Activated CD8-positive, alpha-beta memory T cell treated with anti-CD3 and anti-CD28 coated beads for 36 hours (primary cell): ENCODE results near the gene TIMM13. TPM values are rescaled to one million over a fixed set of nuclear protein-coding genes. Genes with fewer than 3 reads are reported as not detected.
"Not testable (repeated sequence)": the region's sequence is repeated elsewhere in the genome, so short reads cannot be mapped to it uniquely, and the experiment has no call there.

ENCODE experiments used
- CTCF ChIA-PET: fragments of 350-600 bp; sonication (Branson Sonifier 250); formaldehyde crosslinking; loops from one replicate; lab custom pipeline; 2021; ENCODE audit warnings: antibody characterized with exemption; lab: Charles Lee
- POLR2A ChIA-PET: fragments of 350-600 bp; sonication (Branson Sonifier 250); formaldehyde crosslinking; loops from one replicate; lab custom pipeline; 2021; ENCODE audit warnings: antibody characterized with exemption; lab: Charles Lee
- total RNA-seq, 2 experiments: library from RNA; stranded (reverse); gene quantifications; one replicate each; pipeline ENCODE4 v1.2.3, GENCODE V29; 2021

The TIMM13 gene
- total RNA-seq, 2 experiments from 2014 or later, result 165 to 172 TPM

DNA sequence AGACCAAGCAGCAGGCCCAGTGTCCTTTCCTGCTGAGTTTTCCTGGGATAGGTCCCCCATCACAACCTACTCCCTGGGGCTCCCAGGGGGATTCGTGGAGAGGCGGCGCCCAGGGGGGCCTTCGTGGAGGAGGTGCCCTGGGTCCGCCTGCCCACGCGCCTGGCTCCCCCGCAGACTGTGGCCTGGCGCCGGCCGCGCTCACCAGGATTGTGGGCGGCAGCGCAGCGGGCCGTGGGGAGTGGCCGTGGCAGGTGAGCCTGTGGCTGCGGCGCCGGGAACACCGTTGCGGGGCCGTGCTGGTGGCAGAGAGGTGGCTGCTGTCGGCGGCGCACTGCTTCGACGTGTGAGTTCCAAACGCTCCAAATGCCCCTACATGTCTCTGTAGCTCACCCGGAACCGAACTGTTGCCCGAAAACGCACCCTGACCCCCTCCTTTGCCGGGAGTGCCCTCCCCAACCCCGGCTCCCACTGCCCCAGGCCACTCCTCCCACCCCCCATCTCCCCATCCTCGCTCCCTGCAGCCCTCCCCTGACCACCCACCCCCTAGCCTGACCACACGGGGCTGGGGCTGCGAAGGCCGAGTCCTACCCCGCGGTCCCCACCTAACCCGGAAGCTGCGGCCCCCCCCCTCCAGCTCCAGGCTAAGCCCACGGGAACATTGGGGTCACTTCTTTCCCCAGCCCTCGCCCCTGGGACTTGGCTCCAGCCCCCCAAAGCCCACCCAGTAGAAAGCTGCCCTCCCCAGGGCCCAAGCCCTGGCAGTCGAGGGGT, 3.3 kb downstream of the TIMM13 start:
- POLR2A ChIA-PET, result no interaction called here
- CTCF ChIA-PET, result no interaction called here

DNA sequence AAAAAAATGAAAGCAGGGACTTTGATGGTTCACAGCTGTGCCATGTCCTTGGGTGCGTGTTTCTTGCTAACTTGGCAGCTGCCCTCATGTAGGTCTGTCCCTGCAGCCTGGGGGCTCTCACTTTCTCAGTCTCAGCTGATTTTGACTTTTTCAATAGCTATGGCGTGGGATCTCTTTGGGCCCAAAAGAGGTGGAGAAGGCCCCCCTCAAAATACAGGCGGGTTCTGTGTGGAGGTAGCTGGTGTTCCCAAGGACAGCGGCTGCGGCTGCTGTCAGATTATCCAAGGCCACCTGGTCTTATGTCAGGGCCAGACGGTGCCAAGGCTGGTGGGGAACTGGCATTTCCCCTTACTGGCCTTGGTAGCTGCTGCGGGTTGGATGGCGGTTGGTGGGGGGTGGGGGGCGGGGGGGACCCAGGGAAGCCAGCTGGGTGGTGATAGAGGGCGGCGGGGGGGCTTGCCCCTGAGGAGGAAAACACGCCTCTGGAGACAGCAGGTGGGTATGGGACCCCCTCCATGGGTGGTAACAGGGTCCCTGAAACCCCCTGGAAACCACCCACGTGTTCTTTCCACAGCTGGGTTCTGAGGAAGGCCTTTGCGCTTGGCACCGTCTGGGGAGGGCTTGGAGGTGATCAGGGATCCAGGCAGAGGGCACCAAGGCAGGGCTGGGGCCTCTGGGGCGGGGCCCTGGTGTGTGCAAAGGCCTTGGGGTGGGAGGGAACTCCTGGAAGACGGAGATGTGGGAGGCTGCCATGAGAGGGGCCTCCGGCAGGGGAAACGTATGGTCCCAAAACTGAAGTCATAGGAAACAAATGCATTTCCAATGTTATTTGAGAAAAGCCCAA, 4.1 kb downstream of the TIMM13 start:
- CTCF ChIA-PET, result interaction anchor here (0.7 kb wide), 1 partner anchor 222 kb away, joined by 5 read pairs; no protein-coding TSS in a partner anchor
- POLR2A ChIA-PET, result no interaction called here

DNA sequence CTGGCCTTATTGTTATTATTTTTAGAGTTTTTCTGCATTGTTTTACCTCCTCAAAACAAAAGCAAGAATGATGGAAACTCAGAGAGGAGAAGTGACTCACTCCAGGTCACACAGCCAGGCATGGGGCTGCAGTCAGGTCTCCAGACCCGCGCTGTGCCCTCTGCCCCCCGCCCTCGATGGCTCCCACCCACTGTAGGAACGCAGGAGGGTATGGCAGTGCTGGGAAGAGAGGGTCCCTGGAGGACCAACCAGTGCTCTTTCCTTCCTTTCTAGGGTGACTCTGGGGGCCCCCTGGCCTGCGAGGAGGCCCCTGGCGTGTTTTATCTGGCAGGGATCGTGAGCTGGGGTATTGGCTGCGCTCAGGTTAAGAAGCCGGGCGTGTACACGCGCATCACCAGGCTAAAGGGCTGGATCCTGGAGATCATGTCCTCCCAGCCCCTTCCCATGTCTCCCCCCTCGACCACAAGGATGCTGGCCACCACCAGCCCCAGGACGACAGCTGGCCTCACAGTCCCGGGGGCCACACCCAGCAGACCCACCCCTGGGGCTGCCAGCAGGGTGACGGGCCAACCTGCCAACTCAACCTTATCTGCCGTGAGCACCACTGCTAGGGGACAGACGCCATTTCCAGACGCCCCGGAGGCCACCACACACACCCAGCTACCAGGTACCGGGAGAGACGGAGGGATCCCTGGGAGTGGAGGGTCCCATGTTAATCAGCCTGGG, 5.6 kb downstream of the TIMM13 start:
- ChIA-PET CTCF (no interaction called here), POLR2A (no interaction called here)

DNA sequence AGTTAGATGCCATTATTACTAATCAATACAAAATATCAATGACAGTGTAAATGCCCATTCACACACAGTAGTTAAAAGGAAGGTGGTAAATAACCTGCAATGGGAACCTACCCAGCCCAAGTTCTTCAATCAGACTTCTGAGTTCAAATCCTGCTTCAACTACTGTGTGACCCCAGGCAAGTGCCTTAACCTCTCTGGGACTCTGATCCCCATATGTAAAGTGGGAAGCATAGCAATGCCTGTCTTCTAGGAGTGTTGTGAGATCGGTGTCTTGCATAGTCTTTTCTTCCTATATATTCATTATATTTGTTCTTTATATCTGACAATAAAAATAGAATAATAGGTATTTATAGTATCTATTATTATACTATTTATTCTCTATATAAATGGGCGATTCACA, 6.9 kb downstream of the TIMM13 start:
- CTCF ChIA-PET, result no interaction called here
- POLR2A ChIA-PET, result interaction anchor here (0.7 kb wide), 1 partner anchor 1847 kb away, joined by 3 read pairs; no protein-coding TSS in a partner anchor

DNA sequence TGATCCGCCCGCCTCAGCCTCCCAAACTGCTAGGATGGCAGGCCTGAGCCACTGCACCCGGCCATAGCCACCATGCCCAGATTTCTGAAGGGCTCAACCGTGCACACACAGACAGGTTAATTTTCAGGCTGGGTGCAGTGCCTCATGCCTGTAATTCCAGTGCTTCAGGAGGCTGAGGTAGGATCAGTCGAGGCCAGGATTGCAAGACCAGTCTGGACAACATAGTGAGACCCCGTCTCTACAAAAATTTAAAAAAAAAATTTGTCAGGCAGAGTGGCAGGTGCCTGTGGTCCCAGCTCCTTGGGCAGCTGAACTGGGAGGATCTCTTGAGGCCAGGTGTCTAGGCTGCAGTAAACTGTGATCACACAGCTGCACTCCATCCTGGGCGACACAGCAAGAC, 7.6 kb downstream of the TIMM13 start:
- CTCF ChIA-PET, result no interaction called here
- POLR2A ChIA-PET, result interaction anchor here (0.6 kb wide), 1 partner anchor 203 kb away, joined by 5 read pairs; no protein-coding TSS in a partner anchor

DNA sequence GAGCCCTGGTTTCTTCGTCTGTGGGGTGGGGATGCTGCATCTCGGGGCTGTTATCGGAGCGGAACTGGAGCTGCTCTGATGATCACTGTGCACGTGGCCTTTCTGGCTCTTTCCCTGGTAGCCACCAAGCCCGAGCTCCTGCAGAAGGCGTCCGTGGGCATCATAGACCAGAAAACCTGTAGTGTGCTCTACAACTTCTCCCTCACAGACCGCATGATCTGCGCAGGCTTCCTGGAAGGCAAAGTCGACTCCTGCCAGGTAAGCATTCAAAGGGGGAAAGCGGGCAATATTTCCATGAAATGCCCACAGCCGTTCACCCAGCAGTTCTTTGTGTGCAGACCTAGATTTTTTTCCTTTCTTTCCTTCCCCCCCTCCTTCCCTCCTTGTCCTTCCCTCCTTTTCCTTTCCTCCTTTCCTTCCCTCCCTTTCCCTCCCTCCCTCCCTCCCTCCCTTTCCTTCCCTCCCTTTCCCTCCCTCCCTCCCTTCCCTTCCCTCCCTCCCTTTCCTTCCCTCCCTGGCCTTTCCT, 9.4 kb downstream of the TIMM13 start:
- ChIA-PET CTCF (interaction anchor here (0.6 kb wide), 1 partner anchor 180 kb away, joined by 3 read pairs; no protein-coding TSS in a partner anchor), POLR2A (no interaction called here)

DNA sequence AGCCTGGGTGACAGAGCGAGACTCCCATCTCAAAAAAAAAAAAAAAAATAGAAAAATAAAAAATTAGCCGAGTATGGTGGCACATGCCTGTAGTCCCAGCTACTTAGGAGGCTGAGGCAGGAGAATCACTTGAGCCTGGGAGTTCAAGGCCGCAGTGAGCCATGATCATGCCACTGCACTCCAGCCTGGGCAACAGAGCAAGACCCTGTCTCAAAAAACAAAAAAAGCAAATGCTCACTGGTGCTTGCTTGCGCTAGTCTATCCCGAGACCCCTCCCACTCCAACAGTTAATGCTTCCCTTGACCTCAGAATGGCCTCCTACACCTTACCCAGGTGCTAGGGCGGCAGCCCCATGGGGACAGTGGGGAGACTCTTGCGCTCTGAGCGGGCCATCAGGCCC, 9.9 kb downstream of the TIMM13 start:
- CTCF ChIA-PET, result interaction anchor here (0.6 kb wide), 1 partner anchor 180 kb away, joined by 3 read pairs; no protein-coding TSS in a partner anchor
- POLR2A ChIA-PET, result not testable (repeated sequence)

DNA sequence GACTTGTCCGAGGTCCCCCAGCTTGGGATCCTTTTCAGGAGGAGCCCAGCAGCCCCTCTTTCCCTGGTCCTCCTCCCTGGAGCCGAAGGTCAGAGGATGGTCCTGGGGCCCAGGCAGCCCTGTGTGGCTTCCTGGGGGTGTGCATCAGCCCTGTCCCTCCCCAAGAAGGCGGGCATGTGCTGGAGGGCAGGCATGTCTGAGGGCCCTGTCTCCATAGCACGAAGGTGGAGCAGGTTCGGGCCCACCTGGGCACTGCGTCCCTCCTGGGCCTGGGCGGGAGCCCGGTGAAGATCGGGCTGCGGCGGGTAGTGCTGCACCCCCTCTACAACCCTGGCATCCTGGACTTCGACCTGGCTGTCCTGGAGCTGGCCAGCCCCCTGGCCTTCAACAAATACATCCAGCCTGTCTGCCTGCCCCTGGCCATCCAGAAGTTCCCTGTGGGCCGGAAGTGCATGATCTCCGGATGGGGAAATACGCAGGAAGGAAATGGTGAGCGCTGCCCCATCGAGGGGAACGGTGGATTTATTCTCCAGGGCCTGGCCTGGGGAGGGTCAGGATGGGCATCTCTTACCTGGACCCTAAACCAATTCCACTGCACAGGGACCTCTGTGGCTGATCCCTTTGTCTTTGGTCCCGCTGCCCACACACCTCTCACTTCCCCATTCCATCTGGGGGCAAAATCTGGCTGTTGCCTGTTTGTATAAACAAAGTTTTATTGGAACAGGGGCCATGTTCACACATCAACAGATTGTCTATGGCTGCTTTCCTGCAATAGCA, 10.9 kb downstream of the TIMM13 start:
- CTCF ChIA-PET, result interaction anchor here (0.8 to 1.2 kb wide), 2 partner anchors 11 to 197 kb away, joined by 3 to 4 read pairs; partner anchors contain the start of gene TIMM13
- POLR2A ChIA-PET, result no interaction called here

DNA sequence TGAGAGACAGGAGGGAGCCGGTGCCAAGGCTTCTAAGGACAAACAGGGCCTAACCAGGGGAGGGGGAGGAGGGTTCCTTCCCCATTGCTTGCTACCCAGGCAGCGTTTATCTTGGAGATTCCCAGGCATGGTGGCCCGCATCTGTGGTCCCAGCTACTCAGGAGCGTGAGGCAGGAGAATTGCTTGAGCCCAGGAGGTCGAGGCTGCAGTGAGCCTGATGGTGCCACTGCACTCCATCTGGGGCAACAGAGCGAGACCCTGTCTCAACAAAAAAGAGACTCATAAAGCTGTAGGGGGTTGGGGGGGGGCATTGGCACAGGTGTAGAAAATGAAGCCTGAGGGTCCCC, 11.4 kb downstream of the TIMM13 start:
- CTCF ChIA-PET, result interaction anchor here (0.8 to 1.2 kb wide), 2 partner anchors 12 to 198 kb away, joined by 3 to 4 read pairs; partner anchors contain the start of gene TIMM13
- POLR2A ChIA-PET, result no interaction called here

DNA sequence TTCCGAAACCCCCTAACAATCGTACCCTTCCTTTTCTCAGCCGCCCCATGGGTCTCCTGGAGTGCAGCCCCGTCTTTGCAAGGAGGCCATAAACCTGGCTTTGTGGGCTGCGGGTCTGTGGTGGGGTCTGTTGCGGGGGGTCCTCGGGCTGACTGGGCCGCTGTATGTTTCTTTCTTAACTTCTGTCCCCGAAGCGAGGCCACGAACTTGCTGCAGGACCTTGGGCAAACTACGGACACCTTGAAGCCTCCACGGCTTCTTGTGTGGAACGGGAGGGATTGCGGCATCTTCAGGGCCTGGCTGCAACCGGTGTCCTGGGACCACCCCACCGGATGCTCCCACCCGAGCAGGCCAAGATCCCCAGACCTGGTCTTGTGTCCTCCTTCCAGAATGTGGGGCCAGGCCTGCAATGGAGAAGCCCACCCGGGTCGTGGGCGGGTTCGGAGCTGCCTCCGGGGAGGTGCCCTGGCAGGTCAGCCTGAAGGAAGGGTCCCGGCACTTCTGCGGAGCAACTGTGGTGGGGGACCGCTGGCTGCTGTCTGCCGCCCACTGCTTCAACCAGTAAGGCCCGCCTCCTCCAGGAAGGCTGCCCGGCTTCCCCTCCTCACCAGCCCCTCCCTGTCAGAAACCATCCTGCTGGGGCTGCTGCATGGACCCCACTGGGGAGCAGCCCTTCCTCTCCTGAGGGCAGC, 12.0 kb downstream of the TIMM13 start:
- ChIA-PET CTCF (no interaction called here), POLR2A (no interaction called here)

DNA sequence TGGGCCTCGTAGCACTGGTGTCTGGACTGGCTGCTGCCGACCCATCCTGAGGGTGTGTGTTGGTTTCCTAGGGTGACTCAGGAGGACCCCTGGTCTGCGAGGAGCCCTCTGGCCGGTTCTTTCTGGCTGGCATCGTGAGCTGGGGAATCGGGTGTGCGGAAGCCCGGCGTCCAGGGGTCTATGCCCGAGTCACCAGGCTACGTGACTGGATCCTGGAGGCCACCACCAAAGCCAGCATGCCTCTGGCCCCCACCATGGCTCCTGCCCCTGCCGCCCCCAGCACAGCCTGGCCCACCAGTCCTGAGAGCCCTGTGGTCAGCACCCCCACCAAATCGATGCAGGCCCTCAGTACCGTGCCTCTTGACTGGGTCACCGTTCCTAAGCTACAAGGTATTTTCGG, 13.8 kb downstream of the TIMM13 start:
- CTCF ChIA-PET, result no interaction called here
- POLR2A ChIA-PET, result no interaction called here

DNA sequence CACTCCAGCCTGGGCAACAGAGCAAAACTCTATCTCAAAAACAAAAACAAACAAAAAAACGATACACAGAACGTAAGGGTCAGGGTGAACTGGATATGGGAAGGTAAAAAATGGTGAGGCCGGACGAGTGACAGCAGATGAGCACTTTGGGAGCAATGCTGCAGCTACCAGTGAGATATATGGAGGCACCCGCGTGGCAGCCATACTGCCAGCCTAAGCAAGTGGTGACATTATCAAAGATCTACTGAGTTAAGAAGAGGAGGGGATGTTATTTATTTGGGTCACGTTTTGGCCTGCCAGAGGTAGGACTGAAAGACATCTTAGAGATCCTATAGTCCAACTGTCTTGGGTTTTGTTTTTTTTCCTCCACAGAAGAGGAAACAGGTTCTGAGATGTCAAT, 14.2 kb downstream of the TIMM13 start:
- ChIA-PET POLR2A (no interaction called here), CTCF (no interaction called here)

DNA sequence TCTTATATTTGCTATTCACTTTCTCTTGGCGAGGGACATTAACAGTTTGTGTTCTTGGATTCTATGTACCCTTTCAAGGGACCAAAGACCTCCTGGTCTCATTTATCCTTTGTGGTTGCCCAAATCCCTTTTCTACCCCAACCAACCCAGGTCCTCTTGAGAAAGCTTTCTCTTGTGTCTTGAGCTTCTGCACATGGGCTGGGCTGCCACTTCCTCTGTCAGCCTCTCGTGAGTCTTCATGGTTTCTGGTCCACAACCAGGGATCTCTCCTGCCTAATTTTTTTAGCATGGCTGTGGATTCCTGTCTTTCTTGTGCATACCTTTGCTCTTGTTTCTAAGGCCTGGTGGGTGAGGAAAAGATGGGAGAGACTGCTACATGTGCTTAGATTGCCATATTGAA, 14.9 kb downstream of the TIMM13 start:
- POLR2A ChIA-PET, result no interaction called here
- CTCF ChIA-PET, result no interaction called here

DNA sequence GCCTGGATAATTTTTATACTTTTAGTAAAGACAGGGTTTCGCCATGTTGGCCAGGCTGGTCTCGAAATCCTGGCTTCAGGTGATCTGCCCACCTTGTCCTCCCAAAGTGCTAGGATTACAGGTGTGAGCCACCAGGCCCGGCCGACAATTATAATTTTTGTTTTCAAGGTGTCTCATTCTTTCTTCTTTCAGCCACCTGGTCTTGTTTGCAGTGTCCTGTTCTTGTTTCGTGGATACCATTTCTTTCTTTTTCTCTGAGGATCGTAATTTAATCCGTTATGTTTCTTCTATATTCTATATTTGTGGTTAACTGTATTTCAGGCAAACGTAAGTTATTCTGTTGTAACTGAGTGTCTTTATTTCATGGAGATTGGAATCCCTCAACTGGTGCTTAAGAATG, 15.7 kb downstream of the TIMM13 start:
- POLR2A ChIA-PET, result no interaction called here

DNA sequence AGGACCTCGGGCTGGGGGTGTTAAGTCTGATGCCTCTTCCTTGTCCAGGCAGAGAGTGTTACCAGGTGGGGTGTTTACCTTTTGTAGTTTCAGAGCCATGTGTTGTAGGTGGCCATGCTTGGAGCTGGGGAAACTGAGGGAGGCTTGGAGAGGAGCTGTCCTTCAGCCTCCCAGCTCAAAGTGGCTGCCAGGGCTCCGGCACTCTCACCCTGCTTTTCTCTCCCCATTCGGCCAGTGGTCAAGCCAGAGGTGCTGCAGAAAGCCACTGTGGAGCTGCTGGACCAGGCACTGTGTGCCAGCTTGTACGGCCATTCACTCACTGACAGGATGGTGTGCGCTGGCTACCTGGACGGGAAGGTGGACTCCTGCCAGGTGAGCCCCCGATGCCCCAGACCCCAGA, 17.4 kb downstream of the TIMM13 start:
- ChIA-PET CTCF (interaction anchor here (1.1 kb wide), 1 partner anchor 17 kb away, joined by 3 read pairs; no protein-coding TSS in a partner anchor), POLR2A (no interaction called here)

More for the DNA sequence above, 15.7 kb downstream of the TIMM13 start:
- CTCF ChIA-PET, result no interaction called here

DNA sequence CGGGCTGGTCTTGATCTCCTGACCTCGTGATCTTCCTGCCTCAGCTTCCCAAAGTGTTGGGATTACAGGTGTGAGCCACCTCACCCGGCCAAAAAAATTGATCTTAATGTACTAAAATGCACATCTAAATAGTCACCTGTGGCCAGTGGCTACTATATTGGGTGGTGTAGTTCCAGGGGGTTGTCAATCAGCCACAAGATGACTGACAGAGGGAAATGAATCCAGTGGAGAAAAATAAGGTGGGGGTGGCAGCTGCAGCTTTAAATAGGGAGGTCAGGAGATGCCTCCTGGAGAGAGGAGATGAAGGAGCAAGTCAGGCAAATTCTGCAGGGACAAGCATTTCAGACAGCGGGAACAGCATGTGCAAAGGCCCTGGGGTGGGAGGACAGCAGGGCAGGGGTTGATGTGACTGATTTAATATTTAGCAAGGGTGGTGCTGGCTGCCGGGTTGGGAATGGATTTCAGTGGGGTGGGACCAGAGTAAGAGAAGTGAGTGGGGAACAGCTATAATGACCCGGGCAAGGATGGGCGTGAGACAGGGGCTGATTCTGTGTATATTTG, 18.0 kb downstream of the TIMM13 start:
- CTCF ChIA-PET, result interaction anchor here (1.1 kb wide), 1 partner anchor 18 kb away, joined by 3 read pairs; no protein-coding TSS in a partner anchor
- POLR2A ChIA-PET, result no interaction called here

DNA sequence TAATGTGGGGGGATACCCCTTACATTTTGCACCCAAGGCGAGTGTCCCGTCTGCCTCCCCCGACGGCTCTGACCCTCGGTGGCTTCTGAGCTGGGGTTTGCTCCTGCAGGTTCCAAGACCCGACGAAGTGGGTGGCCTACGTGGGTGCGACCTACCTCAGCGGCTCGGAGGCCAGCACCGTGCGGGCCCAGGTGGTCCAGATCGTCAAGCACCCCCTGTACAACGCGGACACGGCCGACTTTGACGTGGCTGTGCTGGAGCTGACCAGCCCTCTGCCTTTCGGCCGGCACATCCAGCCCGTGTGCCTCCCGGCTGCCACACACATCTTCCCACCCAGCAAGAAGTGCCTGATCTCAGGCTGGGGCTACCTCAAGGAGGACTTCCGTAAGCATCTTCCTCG, 19.1 kb downstream of the TIMM13 start:
- POLR2A ChIA-PET, result no interaction called here
- CTCF ChIA-PET, result interaction anchor here (1.2 kb wide), 1 partner anchor 68 kb away, joined by 3 read pairs; no protein-coding TSS in a partner anchor

DNA sequence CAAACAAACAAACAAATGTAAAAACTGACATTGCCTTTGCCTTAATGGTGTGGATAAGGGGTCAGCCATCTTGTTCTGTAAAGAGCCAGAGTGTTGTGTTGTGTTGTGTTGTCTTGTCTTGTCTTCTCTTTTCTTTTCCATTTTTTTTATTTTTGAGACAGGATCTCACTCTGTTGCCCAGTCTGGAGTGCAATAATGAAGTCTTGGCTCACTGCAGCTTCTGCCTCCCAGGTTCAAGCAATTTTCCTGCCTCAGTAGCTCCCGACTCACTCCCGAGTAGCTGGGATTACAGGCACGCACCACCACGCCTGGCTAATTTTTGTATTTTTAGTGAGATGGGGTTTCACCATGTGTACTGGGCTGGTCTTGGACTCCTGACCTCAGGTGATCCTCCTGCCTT, 27.8 kb downstream of the TIMM13 start:
- POLR2A ChIA-PET, result no interaction called here

More for the DNA sequence above, 27.8 kb downstream of the TIMM13 start:
- CTCF ChIA-PET, result no interaction called here
